Keratinocyte (primary cell): ENCODE data around the gene TENM4.

Experiments used
- EZH2 ChIP-seq: IDR thresholded peaks from one replicate; pipeline ENCODE4 v1.6.1; 2012; ENCODE audit warnings: inconsistent platforms, mild to moderate bottlenecking, low read length, moderate library complexity
- TF ChIP-seq, protein P1 (sequence below), 3 experiments: IDR thresholded peaks in 1 of 3; conservative IDR thresholded peaks in 1 of 3; optimal IDR thresholded peaks in 1 of 3; 2 replicates in 2 of 3; 3 replicates in 1 of 3; pipeline versions ENCODE3 to v1.5.1; 2011; ENCODE audit warnings: low read length in 3 of 3, mild to moderate bottlenecking in 3 of 3, moderate library complexity in 2 of 3, control low read depth in 1 of 3, inconsistent platforms in 1 of 3; ENCODE audit not compliant: insufficient read depth in 2 of 3; ENCODE audit errors: extremely low read depth in 1 of 3

DNA sequence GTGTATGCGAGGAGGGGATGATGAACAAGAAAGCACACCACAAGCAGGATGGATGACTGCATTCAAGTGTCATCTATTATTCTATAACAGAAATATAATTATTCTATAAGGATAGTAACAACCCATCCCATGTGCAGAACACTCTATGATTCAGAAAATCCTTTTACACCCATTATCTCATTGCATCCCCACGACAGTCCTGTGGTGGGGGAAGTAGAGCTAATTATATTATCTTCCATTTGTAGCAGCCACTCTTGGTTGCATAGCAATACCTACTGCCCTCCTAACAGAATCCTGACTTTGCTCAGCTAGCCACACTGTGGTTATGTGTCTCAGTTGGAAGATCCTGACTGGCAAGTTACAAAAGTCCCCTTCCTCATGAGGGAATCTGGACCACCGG lies 459.7 kb downstream of the TENM4 start:
- TF ChIP-seq, protein P1, sequence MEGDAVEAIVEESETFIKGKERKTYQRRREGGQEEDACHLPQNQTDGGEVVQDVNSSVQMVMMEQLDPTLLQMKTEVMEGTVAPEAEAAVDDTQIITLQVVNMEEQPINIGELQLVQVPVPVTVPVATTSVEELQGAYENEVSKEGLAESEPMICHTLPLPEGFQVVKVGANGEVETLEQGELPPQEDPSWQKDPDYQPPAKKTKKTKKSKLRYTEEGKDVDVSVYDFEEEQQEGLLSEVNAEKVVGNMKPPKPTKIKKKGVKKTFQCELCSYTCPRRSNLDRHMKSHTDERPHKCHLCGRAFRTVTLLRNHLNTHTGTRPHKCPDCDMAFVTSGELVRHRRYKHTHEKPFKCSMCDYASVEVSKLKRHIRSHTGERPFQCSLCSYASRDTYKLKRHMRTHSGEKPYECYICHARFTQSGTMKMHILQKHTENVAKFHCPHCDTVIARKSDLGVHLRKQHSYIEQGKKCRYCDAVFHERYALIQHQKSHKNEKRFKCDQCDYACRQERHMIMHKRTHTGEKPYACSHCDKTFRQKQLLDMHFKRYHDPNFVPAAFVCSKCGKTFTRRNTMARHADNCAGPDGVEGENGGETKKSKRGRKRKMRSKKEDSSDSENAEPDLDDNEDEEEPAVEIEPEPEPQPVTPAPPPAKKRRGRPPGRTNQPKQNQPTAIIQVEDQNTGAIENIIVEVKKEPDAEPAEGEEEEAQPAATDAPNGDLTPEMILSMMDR (optimal IDR thresholded peaks at IDR 0.05 in 1 of 3, IDR thresholded peaks at IDR 0.05 in 1 of 3, conservative IDR thresholded peaks at IDR 0.05 in 1 of 3; ENCODE audit: extremely low read depth in 1 of 3, insufficient read depth in 2 of 3, low read length in 3 of 3), result no peak
- TF ChIP-seq EZH2, result no peak
